HepG2 (cell line): Measurements from ENCODE around the gene PARP1.

Experiments used
- AGO1 ChIP-seq: fragments of 200-400 bp; formaldehyde crosslinking; IDR thresholded peaks from 2 replicates; pipeline ENCODE4 v1.6.1; 2017; ENCODE audit warnings: mild to moderate bottlenecking, low read depth, low read length, moderate library complexity; ENCODE audit not compliant: poor library complexity, severe bottlenecking
- CEBPB ChIP-seq: IDR thresholded peaks from 2 replicates; pipeline ENCODE4 v1.6.1; 2011; ENCODE audit warnings: low read depth, low read length, improper control_type of control experiment, borderline replicate concordance
- EZH2 ChIP-seq: conservative IDR thresholded peaks from 2 replicates; pipeline ENCODE4 v1.6.1; 2012; ENCODE audit warnings: mild to moderate bottlenecking, low read depth, low read length, moderate library complexity
- POLR2A ChIP-seq, 2 experiments: IDR thresholded peaks; 2 replicates each; pipeline ENCODE4 v1.6.1; 2011; ENCODE audit warnings: low read depth in 2 of 2, low read length in 2 of 2, mild to moderate bottlenecking in 1 of 2, moderate library complexity in 1 of 2; ENCODE audit not compliant: insufficient read depth in 1 of 2
- ZNF451 ChIP-seq: sonication (generic); formaldehyde crosslinking; IDR thresholded peaks from 2 replicates; pipeline ENCODE4 v1.5.0; 2020; ENCODE audit warnings: mild to moderate bottlenecking, missing genetic modification reagents
- ZNF557 ChIP-seq: sonication (generic); formaldehyde crosslinking; IDR thresholded peaks from 2 replicates; pipeline ENCODE4 v1.4.0; 2020; ENCODE audit warnings: missing genetic modification reagents
- ZNF562 ChIP-seq: sonication (generic); formaldehyde crosslinking; IDR thresholded peaks from 2 replicates; pipeline ENCODE4 v1.8.0; 2022; ENCODE audit warnings: missing genetic modification reagents, borderline replicate concordance

DNA sequence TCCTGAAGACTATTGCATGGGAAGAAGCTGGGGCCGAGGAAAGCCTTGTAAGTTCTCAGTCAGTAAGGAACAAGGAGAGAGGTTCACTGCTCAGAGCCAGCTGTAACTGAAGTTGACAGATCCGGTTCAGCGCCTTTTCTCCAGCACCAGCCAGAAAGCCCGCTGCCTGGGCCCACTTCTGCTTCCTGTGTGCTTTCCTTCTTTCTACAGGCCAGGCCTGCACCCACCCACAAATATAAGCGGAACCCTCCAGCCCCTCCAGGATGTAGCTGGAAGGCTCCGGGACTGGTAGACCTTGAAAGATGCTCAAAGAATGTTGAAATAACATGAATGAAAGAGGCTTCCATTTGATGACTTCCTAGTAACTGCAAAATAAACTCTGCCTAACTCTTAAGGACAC lies 38.8 kb downstream of the PARP1 start:
- TF ChIP-seq AGO1: no peak
- TF ChIP-seq ZNF451 (CRISPR knock-in tag): no peak
- TF ChIP-seq CEBPB: no peak
- no peak for TF ChIP-seq POLR2A (IDR thresholded peaks at IDR 0.05; ENCODE audit: insufficient read depth in 1 of 2, low read depth in 2 of 2, low read length in 2 of 2)
- TF ChIP-seq ZNF557 (CRISPR knock-in tag): no peak
- no peak for TF ChIP-seq EZH2
- TF ChIP-seq ZNF562 (CRISPR knock-in tag): no peak
